WTC11 (cell line): ENCODE data around the gene MAB21L3.

Source experiments
- ATF3 ChIP-seq: sonication (generic); formaldehyde crosslinking; conservative IDR thresholded peaks from 2 replicates; pipeline ENCODE4 v1.8.1; 2022; ENCODE audit warnings: mild to moderate bottlenecking, missing genetic modification reagents
- CTCF ChIP-seq: fragments of 200-600 bp; IDR thresholded peaks from 2 replicates; pipeline ENCODE4 v1.8.0; 2022; ENCODE audit warnings: antibody characterized with exemption
- ELF4 ChIP-seq: sonication (generic); formaldehyde crosslinking; IDR thresholded peaks from 2 replicates; pipeline ENCODE4 v1.8.1; 2022; ENCODE audit warnings: low read depth, mild to moderate bottlenecking, moderate library complexity, missing genetic modification reagents
- ESRRA ChIP-seq: sonication (generic); formaldehyde crosslinking; IDR thresholded peaks from 2 replicates; pipeline ENCODE4 v1.8.1; 2022; ENCODE audit warnings: mild to moderate bottlenecking, missing genetic modification reagents, borderline replicate concordance
- JUN ChIP-seq: sonication (generic); formaldehyde crosslinking; IDR thresholded peaks from 2 replicates; pipeline ENCODE4 v1.8.0; 2023; ENCODE audit warnings: mild to moderate bottlenecking, missing genetic modification reagents
- MAX ChIP-seq: sonication (generic); formaldehyde crosslinking; IDR thresholded peaks from 2 replicates; pipeline ENCODE4 v1.8.0; 2022; ENCODE audit warnings: mild to moderate bottlenecking, missing genetic modification reagents
- NR1H2 ChIP-seq: sonication (generic); formaldehyde crosslinking; IDR thresholded peaks from 2 replicates; pipeline ENCODE4 v1.9.0; 2021; ENCODE audit warnings: mild to moderate bottlenecking, moderate library complexity, missing genetic modification reagents
- PREB ChIP-seq: sonication (generic); formaldehyde crosslinking; IDR thresholded peaks from 2 replicates; pipeline ENCODE4 v1.8.1; 2022; ENCODE audit warnings: mild to moderate bottlenecking, missing genetic modification reagents, moderate library complexity, borderline replicate concordance
- SP1 ChIP-seq: sonication (generic); formaldehyde crosslinking; conservative IDR thresholded peaks from 2 replicates; pipeline ENCODE4 v1.8.1; 2022; ENCODE audit warnings: missing genetic modification reagents
- USF1 ChIP-seq: sonication (generic); formaldehyde crosslinking; IDR thresholded peaks from 2 replicates; pipeline ENCODE4 v1.8.0; 2022; ENCODE audit warnings: mild to moderate bottlenecking, missing genetic modification reagents
- USF2 ChIP-seq: sonication (generic); formaldehyde crosslinking; IDR thresholded peaks from 2 replicates; pipeline ENCODE4 v1.8.1; 2023; ENCODE audit warnings: mild to moderate bottlenecking, missing genetic modification reagents, moderate library complexity
- ZNF138 ChIP-seq: sonication (generic); formaldehyde crosslinking; conservative IDR thresholded peaks from 2 replicates; pipeline ENCODE4 v1.8.1; 2022; ENCODE audit warnings: mild to moderate bottlenecking, moderate library complexity, missing genetic modification reagents

GRCh38 chr1:116161390-116161789 lies 50.2 kb downstream of the MAB21L3 start:
- TF ChIP-seq PREB (CRISPR knock-in tag) (no peak), CTCF (no peak), ATF3 (CRISPR knock-in tag) (no peak), SP1 (no peak), USF1 (CRISPR knock-in tag) (no peak), MAX (CRISPR knock-in tag) (no peak), ESRRA (CRISPR knock-in tag) (no peak), JUN (no peak), ZNF138 (CRISPR knock-in tag) (no peak), ELF4 (CRISPR knock-in tag) (no peak), USF2 (CRISPR knock-in tag) (no peak), NR1H2 (CRISPR knock-in tag) (no peak)
